ENCODE results near the gene FRS2.

FRS2 gene

GRCh38 chr12:69435644-69436043 lies 34.5 kb upstream of the FRS2 start:
- Histone ChIP-seq H3K27ac (replicated peaks) (no peak overlapping the region), H3K27me3 (ENCODE audit: insufficient read depth, poor library complexity, severe bottlenecking) (no peaks in the 10 kb centered on the region), H3K4me3 (replicated peaks; ENCODE audit: insufficient read depth, low read length) (no peak overlapping the region)
- DNase-seq (ENCODE audit: low read depth in 1 of 2, low spot score in 1 of 2): no peak
- TF ChIP-seq CTCF (IDR thresholded peaks at IDR 0.05; ENCODE audit: insufficient read depth, low read length) (no peak), SPI1 (IDR thresholded peaks at IDR 0.05; ENCODE audit: borderline replicate concordance, low read depth) (no peak), REST (IDR thresholded peaks at IDR 0.05; ENCODE audit: insufficient replicate concordance, low read depth) (no peak), POLR2AphosphoS5 (IDR thresholded peaks at IDR 0.05; ENCODE audit: low read depth) (no peak), GABPA (IDR thresholded peaks at IDR 0.05; ENCODE audit: low read depth) (no peak)

GRCh38 chr12:69437073-69437472 lies 33.1 kb upstream of the FRS2 start:
- no peak for TF ChIP-seq GABPA (IDR thresholded peaks at IDR 0.05; ENCODE audit: low read depth)
- no peak overlapping the region for H3K4me3 ChIP-seq (replicated peaks; ENCODE audit: insufficient read depth, low read length)
- DNase-seq (ENCODE audit: low read depth in 1 of 2, low spot score in 1 of 2): no peak
- no peak overlapping the region for H3K27ac ChIP-seq (replicated peaks)
- H3K27me3 ChIP-seq (ENCODE audit: insufficient read depth, poor library complexity, severe bottlenecking): no peaks in the 10 kb centered on the region

GRCh38 chr12:69438539-69438938 lies 31.6 kb upstream of the FRS2 start:
- no peak for DNase-seq (ENCODE audit: low read depth in 1 of 2, low spot score in 1 of 2)
- no peak overlapping the region for H3K4me3 ChIP-seq (replicated peaks; ENCODE audit: insufficient read depth, low read length)

More at GRCh38 chr12:69438539-69438938, 31.6 kb upstream of the FRS2 start:
- TF ChIP-seq GABPA (IDR thresholded peaks at IDR 0.05; ENCODE audit: low read depth) (no peak), CTCF (IDR thresholded peaks at IDR 0.05; ENCODE audit: insufficient read depth, low read length) (no peak), SPI1 (IDR thresholded peaks at IDR 0.05; ENCODE audit: borderline replicate concordance, low read depth) (no peak), REST (IDR thresholded peaks at IDR 0.05; ENCODE audit: insufficient replicate concordance, low read depth) (no peak), POLR2AphosphoS5 (IDR thresholded peaks at IDR 0.05; ENCODE audit: low read depth) (no peak)
- Histone ChIP-seq H3K27ac (replicated peaks) (no peak overlapping the region), H3K27me3 (ENCODE audit: insufficient read depth, poor library complexity, severe bottlenecking) (no peaks in the 10 kb centered on the region)
